Type B pancreatic cell (in vitro differentiated cells): ENCODE data around the gene BST2. TPM values are rescaled to one million over a fixed set of nuclear protein-coding genes. Genes with fewer than 3 reads are reported as not detected.

Experiments used
- DNase-seq: peaks from one replicate; pipeline ENCODE4 v3.0.0; 2021; ENCODE audit warnings: mixed read lengths; ENCODE audit not compliant: unreplicated experiment; ENCODE audit errors: extremely low spot score
- H3K27ac Mint-ChIP-seq: 2 replicates; pipeline ENCODE4 v1.8.0; 2021; ENCODE audit warnings: mild to moderate bottlenecking, mixed read lengths
- H3K27me3 Mint-ChIP-seq: 2 replicates; pipeline ENCODE4 v1.8.0; 2021; ENCODE audit warnings: mixed read lengths
- H3K36me3 Mint-ChIP-seq: 2 replicates; pipeline ENCODE4 v1.8.0; 2021; ENCODE audit warnings: mixed read lengths
- H3K4me1 Mint-ChIP-seq: one replicate; pipeline ENCODE4 v1.8.0; 2021; ENCODE audit warnings: mixed read lengths; ENCODE audit not compliant: unreplicated experiment
- H3K4me3 Mint-ChIP-seq: 2 replicates; pipeline ENCODE4 v1.8.0; 2021; ENCODE audit warnings: mild to moderate bottlenecking, mixed read lengths
- H3K9me3 Mint-ChIP-seq: 2 replicates; pipeline ENCODE4 v1.8.0; 2021; ENCODE audit warnings: mixed read lengths
- CTCF ChIP-seq: fragments of 200-600 bp; sonication (generic); conservative IDR thresholded peaks from 2 replicates; pipeline ENCODE4 v1.5.0; 2021; ENCODE audit warnings: antibody characterized with exemption, mild to moderate bottlenecking
- total RNA-seq: library from RNA; stranded (reverse); gene quantifications from 2 replicates; pipeline ENCODE4 v1.2.1, GENCODE V29; 2021; ENCODE audit warnings: low replicate concordance

BST2 gene
- total RNA-seq, 1 donor from 2014 or later = 2.5 TPM

- Mint-ChIP-seq H3K9me3 (no peaks in the 10 kb centered on the region), H3K36me3 (no peaks in the 10 kb centered on the region), H3K4me3 (no peak overlapping the region), H3K27me3 (peaks cover 6% of the 10 kb centered on the region), H3K4me1 (peaks cover 13% of the 10 kb centered on the region), H3K27ac (no peak overlapping the region)
- TF ChIP-seq CTCF = no peak
- DNase-seq = no peak
Observed at GRCh38 chr19:17421942-17422341, 16.5 kb upstream of the BST2 start.

GRCh38 chr19:17420475-17420924 is 15.1 kb upstream of the BST2 start:
- peak overlapping the region; percentile 92 for H3K4me3 Mint-ChIP-seq
- no peaks in the 10 kb centered on the region for H3K36me3 Mint-ChIP-seq
- no peak for TF ChIP-seq CTCF
- peak overlapping the region; percentile 60 for H3K27ac Mint-ChIP-seq
- H3K4me1 Mint-ChIP-seq = peaks cover 13% of the 10 kb centered on the region
- H3K9me3 Mint-ChIP-seq = no peaks in the 10 kb centered on the region
- DNase-seq = no peak
- peaks cover 14% of the 10 kb centered on the region for H3K27me3 Mint-ChIP-seq

- peaks cover 20% of the 10 kb centered on the region for H3K27me3 Mint-ChIP-seq
- peak within 1 kb of the TSS; percentile 92 for H3K4me3 Mint-ChIP-seq
- peak; percentile 97 for DNase-seq
- no peak for TF ChIP-seq CTCF
- H3K36me3 Mint-ChIP-seq = no peaks in the 10 kb centered on the region
- no peaks in the 10 kb centered on the region for H3K9me3 Mint-ChIP-seq
- peaks cover 13% of the 10 kb centered on the region for H3K4me1 Mint-ChIP-seq
- peak within 1 kb of the TSS; percentile 86 for H3K27ac Mint-ChIP-seq
Observed at GRCh38 chr19:17419621-17420474, 14.4 kb upstream of the BST2 start, which contains the start of gene MVB12A. TSS of gene MVB12A (plus strand) at chr19:17420047. CDS start at chr19:17420136, 89 bp downstream.

GRCh38 chr19:17419154-17419620 is 13.8 kb upstream of the BST2 start:
- no peak for DNase-seq
- peak overlapping the region; percentile 92 for H3K4me3 Mint-ChIP-seq
- no peaks in the 10 kb centered on the region for H3K36me3 Mint-ChIP-seq
- peaks cover 13% of the 10 kb centered on the region for H3K4me1 Mint-ChIP-seq
- H3K9me3 Mint-ChIP-seq = no peaks in the 10 kb centered on the region
- H3K27me3 Mint-ChIP-seq = peaks cover 21% of the 10 kb centered on the region
- H3K27ac Mint-ChIP-seq = peak overlapping the region; percentile 86
- TF ChIP-seq CTCF = no peak

- Mint-ChIP-seq H3K27ac (peak overlapping the region; percentile 86), H3K4me1 (peaks cover 13% of the 10 kb centered on the region), H3K27me3 (peaks cover 21% of the 10 kb centered on the region), H3K4me3 (peak overlapping the region; percentile 92), H3K9me3 (no peaks in the 10 kb centered on the region), H3K36me3 (no peaks in the 10 kb centered on the region)
- TF ChIP-seq CTCF = no peak
- no peak for DNase-seq
Observed at GRCh38 chr19:17418710-17419109, 13.3 kb upstream of the BST2 start.
